HCT116 (cell line): ENCODE results near the gene SLC1A3. TPM values are rescaled to one million over a fixed set of nuclear protein-coding genes. Genes with fewer than 3 reads are reported as not detected.

Experiments used
- ATAC-seq: fragments of 200-7000 bp; cut with Tn5 transposase; 2 replicates; pipeline ENCODE4 v1.9.1; 2020; ENCODE audit warnings: mild to moderate bottlenecking, moderate library complexity
- BruUV-seq: library from RNA; stranded (reverse); fragments of 400-500 nt; replicated peaks from 2 replicates; lab custom pipeline; 2021; lab: Mats Ljungman, UMichigan
- CTCF ChIA-PET: fragments of 300-600 bp; sonication (Branson Sonifier 250); formaldehyde crosslinking; loops from one replicate; lab custom pipeline; 2021; ENCODE audit warnings: antibody characterized with exemption; lab: Charles Lee
- POLR2A ChIA-PET: fragments of 300-600, 350-600 bp; sonication (Branson Sonifier 250); formaldehyde crosslinking; loops from one replicate; lab custom pipeline; 2021; ENCODE audit warnings: antibody characterized with exemption; lab: Charles Lee
- RAD21 ChIA-PET, 2 experiments: fragments of 300-600 bp; sonication (Branson Sonifier 250); formaldehyde crosslinking; loops; one replicate each; lab custom pipeline; 2023; ENCODE audit warnings: low total read pairs in 2 of 2; ENCODE audit not compliant: uncharacterized antibody in 2 of 2, unreplicated experiment in 2 of 2, low non-redundant PET in 1 of 2; lab: Charles Lee
- DNase-seq: peaks from one replicate; pipeline ENCODE4 v3.0.0-alpha.2; 2010; ENCODE audit warnings: low read depth, low spot score
- H2AFZ ChIP-seq: fragments of 200-600 bp; shearing (Covaris generic), sonication (generic); 2 replicates; pipeline ENCODE4 v1.6.1; 2017; ENCODE audit warnings: low read depth, mixed run types, mixed read lengths, antibody characterized with exemption, low read length; ENCODE audit not compliant: poor library complexity, severe bottlenecking
- H3K27ac ChIP-seq: 2 replicates; pipeline ENCODE4 v1.5.1; 2012; ENCODE audit warnings: low read depth, low read length
- H3K27me3 ChIP-seq: fragments of 200-600 bp; sonication (generic); 2 replicates; pipeline ENCODE4 v1.6.1; 2016; ENCODE audit warnings: mixed run types, low read length, mixed read lengths; ENCODE audit not compliant: insufficient read depth
- H3K36me3 ChIP-seq, 2 experiments: fragments of 200-500 bp in 1 of 2; fragments of 200-600 bp in 1 of 2; sonication (Bioruptor generic) in 1 of 2; sonication (generic) in 1 of 2; 2 replicates each; pipeline versions ENCODE4 v1.5.1 to v1.6.1; 2014 to 2016; ENCODE audit warnings: low read length in 2 of 2, inconsistent platforms in 1 of 2, mixed read lengths in 1 of 2, mixed run types in 1 of 2; ENCODE audit not compliant: insufficient read depth in 2 of 2, control insufficient read depth in 1 of 2
- H3K4me1 ChIP-seq, 2 experiments: fragments of 200-600 bp in 1 of 2; sonication (generic) in 1 of 2; 2 replicates each; pipeline versions ENCODE4 v1.5.1 to v1.6.1; 2012 to 2017; ENCODE audit warnings: low read length in 2 of 2, inconsistent platforms in 1 of 2, mild to moderate bottlenecking in 1 of 2, mixed read lengths in 1 of 2, mixed run types in 1 of 2, moderate library complexity in 1 of 2; ENCODE audit not compliant: insufficient read depth in 2 of 2, control insufficient read depth in 1 of 2
- H3K4me2 ChIP-seq: fragments of 200-600 bp; sonication (generic); 2 replicates; pipeline ENCODE4 v1.6.1; 2017; ENCODE audit warnings: mixed run types, low read length, mixed read lengths
- H3K4me3 ChIP-seq, 2 experiments: fragments of 200-600 bp in 1 of 2; sonication (generic) in 1 of 2; replicated peaks in 1 of 2; 2 replicates each; pipeline ENCODE4 v1.5.1; 2011 to 2016; ENCODE audit warnings: low read length in 2 of 2, control low read depth in 1 of 2, low read depth in 1 of 2, mild to moderate bottlenecking in 1 of 2, mixed read lengths in 1 of 2, mixed run types in 1 of 2
- H3K79me2 ChIP-seq: fragments of 200-600 bp; sonication (generic); 2 replicates; pipeline ENCODE4 v1.6.1; 2017; ENCODE audit warnings: mild to moderate bottlenecking, mixed run types, low read length, moderate library complexity, mixed read lengths; ENCODE audit not compliant: insufficient read depth
- H3K9ac ChIP-seq: fragments of 200-600 bp; sonication (generic); 2 replicates; pipeline ENCODE4 v1.6.1; 2016; ENCODE audit warnings: low read length, mixed read lengths
- H3K9me2 ChIP-seq: fragments of 200-600 bp; sonication (generic), shearing (Covaris generic); 2 replicates; pipeline ENCODE4 v1.6.1; 2017; ENCODE audit warnings: mixed run types, mild to moderate bottlenecking, moderate library complexity; ENCODE audit not compliant: insufficient read depth
- H3K9me3 ChIP-seq, 2 experiments: fragments of 200-500 bp in 1 of 2; fragments of 200-600 bp in 1 of 2; sonication (Bioruptor generic) in 1 of 2; sonication (generic) in 1 of 2; 2 replicates each; pipeline ENCODE4 v1.6.1; 2014 to 2017; ENCODE audit warnings: low read length in 2 of 2, mixed read lengths in 2 of 2, inconsistent platforms in 1 of 2, low read depth in 1 of 2, mild to moderate bottlenecking in 1 of 2, mixed run types in 1 of 2, moderate library complexity in 1 of 2; ENCODE audit not compliant: control insufficient read depth in 1 of 2, insufficient read depth in 1 of 2
- H4K20me1 ChIP-seq: fragments of 200-600 bp; sonication (generic), shearing (Covaris generic); 2 replicates; pipeline ENCODE4 v1.6.1; 2017; ENCODE audit warnings: mixed run types, mild to moderate bottlenecking, moderate library complexity; ENCODE audit not compliant: insufficient read depth
- CEBPB ChIP-seq: IDR thresholded peaks from 2 replicates; pipeline ENCODE4 v1.6.1; 2012; ENCODE audit warnings: low read depth
- ELF1 ChIP-seq: IDR thresholded peaks from 2 replicates; pipeline ENCODE4 v1.6.1; 2012; ENCODE audit warnings: low read depth, borderline replicate concordance
- FOSL1 ChIP-seq: IDR thresholded peaks from 2 replicates; pipeline ENCODE4 v1.6.1; 2012; ENCODE audit warnings: low read depth
- POLR2A ChIP-seq: IDR thresholded peaks from 2 replicates; pipeline ENCODE4 v1.7.0; 2011; ENCODE audit warnings: borderline replicate concordance; ENCODE audit not compliant: insufficient read depth, insufficient read length; ENCODE audit errors: extremely low read depth
- POLR2AphosphoS5 ChIP-seq: IDR thresholded peaks from 2 replicates; pipeline ENCODE4 v1.6.1; 2011; ENCODE audit warnings: mild to moderate bottlenecking, low read depth, low read length, moderate library complexity
- SP1 ChIP-seq: IDR thresholded peaks from 2 replicates; pipeline ENCODE4 v1.6.1; 2012; ENCODE audit warnings: low read depth
- TCF7L2 ChIP-seq: IDR thresholded peaks from 2 replicates; pipeline ENCODE4 v1.7.0; 2011; ENCODE audit warnings: borderline replicate concordance, inconsistent platforms; ENCODE audit not compliant: insufficient read depth, insufficient read length; ENCODE audit errors: extremely low read depth
- YY1 ChIP-seq: IDR thresholded peaks from 2 replicates; pipeline ENCODE4 v1.6.1; 2011; ENCODE audit warnings: low read length, low read depth, moderate library complexity, mild to moderate bottlenecking; ENCODE audit not compliant: insufficient replicate concordance; ENCODE audit errors: extremely low read depth
- ZFX ChIP-seq: fragments of 450-650 bp; IDR thresholded peaks from 2 replicates; pipeline ENCODE4 v1.6.1; 2017
- ZNF274 ChIP-seq: fragments of 200-500 bp; sonication (Bioruptor generic); IDR thresholded peaks from 2 replicates; pipeline ENCODE4 v1.6.1; 2014; ENCODE audit warnings: mild to moderate bottlenecking, low read depth, low read length, inconsistent platforms
- intact Hi-C: fragments of 100-400 bp; cut with micrococcal nuclease; formaldehyde crosslinking; loops from 2 replicates; pipeline ENCODE4 v1.10.0; 2022
- total RNA-seq: library from RNA; stranded (reverse); gene quantifications from one replicate; pipeline ENCODE4 v1.2.1, GENCODE V29; 2021; ENCODE audit not compliant: unreplicated experiment
- TF ChIP-seq, protein P1 (sequence below), 3 experiments: fragments of 200-600 bp in 1 of 3; sonication (generic) in 1 of 3; IDR thresholded peaks in 2 of 3; conservative IDR thresholded peaks in 1 of 3; 2 replicates each; pipeline ENCODE4 v1.5.1; 2012 to 2017; ENCODE audit warnings: low read depth in 2 of 3, low read length in 2 of 3, antibody characterized with exemption in 1 of 3, borderline replicate concordance in 1 of 3, control low read depth in 1 of 3, mild to moderate bottlenecking in 1 of 3, mixed read lengths in 1 of 3, mixed run types in 1 of 3, moderate library complexity in 1 of 3; ENCODE audit not compliant: insufficient read depth in 1 of 3
- TF ChIP-seq, protein P2 (sequence below): IDR thresholded peaks from 2 replicates; pipeline ENCODE4 v1.6.1; 2011; ENCODE audit warnings: mild to moderate bottlenecking, low read length, moderate library complexity; ENCODE audit not compliant: insufficient replicate concordance; ENCODE audit errors: extremely low read depth

SLC1A3 gene
- total RNA-seq, 1 experiment from 2014 or later = 12.9 TPM

DNA sequence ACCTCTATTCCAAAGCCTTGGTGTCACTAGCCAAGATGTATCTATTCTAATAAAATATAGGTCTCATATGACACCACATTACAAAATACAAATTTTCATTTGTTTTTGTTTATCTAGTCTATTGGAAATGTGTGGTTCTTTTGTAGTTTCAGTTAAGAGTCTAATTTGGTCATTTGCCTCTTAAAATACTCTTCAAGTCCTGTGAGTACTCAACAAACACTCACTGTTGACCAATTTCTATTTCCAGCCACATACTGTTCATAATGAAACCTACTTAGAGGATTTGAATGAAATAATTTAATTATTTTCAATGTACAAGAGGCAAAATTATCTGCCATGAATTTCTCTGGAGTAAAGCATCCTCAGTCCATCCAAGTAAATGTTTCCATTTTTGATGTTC, 40.6 kb downstream of the SLC1A3 start:
- ChIA-PET POLR2A (no interaction called here), CTCF (no interaction called here), RAD21 (no interaction called here)
- Histone ChIP-seq H3K4me1 (peaks cover 24 to 41% of the 10 kb centered on the region in 2 experiments), H3K79me2 (no peaks in the 10 kb centered on the region), H3K9ac (no peak overlapping the region), H2AFZ (no peak overlapping the region), H3K4me3 (peak overlapping the region in 1 of 2 experiments; percentile 12; a peak in 1 of 4 replicates), H3K9me2 (no peaks in the 10 kb centered on the region), H3K27ac (peak overlapping the region; percentile 72; the same call in 1 of the 2 replicates), H3K36me3 (no peaks in the 10 kb centered on the region), H3K9me3 (no peaks in the 10 kb centered on the region), H4K20me1 (no peaks in the 10 kb centered on the region), H3K27me3 (no peaks in the 10 kb centered on the region), H3K4me2 (peak overlapping the region; percentile 49)
- DNase-seq (no peak), ATAC-seq (peak; percentile 11; the same call in 1 of the 2 replicates)
- no TSS peak for BruUV-seq
- intact Hi-C loops = no loop called here
- TF ChIP-seq POLR2AphosphoS5 = no peak
- no peak for TF ChIP-seq ZFX
- no peak for TF ChIP-seq ELF1
- no peak for TF ChIP-seq TCF7L2
- TF ChIP-seq, protein P1, sequence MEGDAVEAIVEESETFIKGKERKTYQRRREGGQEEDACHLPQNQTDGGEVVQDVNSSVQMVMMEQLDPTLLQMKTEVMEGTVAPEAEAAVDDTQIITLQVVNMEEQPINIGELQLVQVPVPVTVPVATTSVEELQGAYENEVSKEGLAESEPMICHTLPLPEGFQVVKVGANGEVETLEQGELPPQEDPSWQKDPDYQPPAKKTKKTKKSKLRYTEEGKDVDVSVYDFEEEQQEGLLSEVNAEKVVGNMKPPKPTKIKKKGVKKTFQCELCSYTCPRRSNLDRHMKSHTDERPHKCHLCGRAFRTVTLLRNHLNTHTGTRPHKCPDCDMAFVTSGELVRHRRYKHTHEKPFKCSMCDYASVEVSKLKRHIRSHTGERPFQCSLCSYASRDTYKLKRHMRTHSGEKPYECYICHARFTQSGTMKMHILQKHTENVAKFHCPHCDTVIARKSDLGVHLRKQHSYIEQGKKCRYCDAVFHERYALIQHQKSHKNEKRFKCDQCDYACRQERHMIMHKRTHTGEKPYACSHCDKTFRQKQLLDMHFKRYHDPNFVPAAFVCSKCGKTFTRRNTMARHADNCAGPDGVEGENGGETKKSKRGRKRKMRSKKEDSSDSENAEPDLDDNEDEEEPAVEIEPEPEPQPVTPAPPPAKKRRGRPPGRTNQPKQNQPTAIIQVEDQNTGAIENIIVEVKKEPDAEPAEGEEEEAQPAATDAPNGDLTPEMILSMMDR (IDR thresholded peaks at IDR 0.05 in 2 of 3, conservative IDR thresholded peaks at IDR 0.05 in 1 of 3; ENCODE audit: borderline replicate concordance in 1 of 3, insufficient read depth in 1 of 3, low read depth in 2 of 3, low read length in 2 of 3) = no peak
- TF ChIP-seq FOSL1 = no peak

DNA sequence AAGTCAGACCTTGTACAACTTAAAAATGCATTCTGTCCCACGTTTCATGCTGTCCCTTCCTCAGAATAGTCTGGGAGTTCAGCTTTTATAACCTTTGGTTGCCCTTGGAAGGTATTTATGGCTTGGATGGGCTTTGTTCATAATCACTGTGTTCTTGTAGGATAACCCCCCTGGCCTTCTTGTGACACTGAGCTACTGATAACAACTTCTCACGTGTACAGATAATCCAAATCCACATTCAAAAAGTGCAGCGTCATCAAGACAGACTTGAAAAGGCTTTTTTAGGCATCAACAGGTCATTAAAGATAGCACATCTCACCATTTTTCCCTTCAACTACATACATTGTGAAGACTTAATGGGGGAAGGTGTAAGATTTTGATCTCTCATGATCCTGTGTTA, 42.0 kb downstream of the SLC1A3 start:
- ChIA-PET RAD21 (interaction anchor here in 1 of 2 experiments (0.6 kb wide), 1 partner anchor 233 kb away, joined by 4 read pairs; no protein-coding TSS in a partner anchor), POLR2A (no interaction called here), CTCF (no interaction called here)
- Histone ChIP-seq H3K4me2 (no peak overlapping the region), H3K79me2 (no peaks in the 10 kb centered on the region), H3K4me1 (peaks cover 26 to 41% of the 10 kb centered on the region in 2 experiments), H3K9me2 (no peaks in the 10 kb centered on the region), H3K27ac (no peak overlapping the region), H3K36me3 (no peaks in the 10 kb centered on the region), H3K9ac (no peak overlapping the region), H3K4me3 (no peak overlapping the region), H2AFZ (no peak overlapping the region), H4K20me1 (no peaks in the 10 kb centered on the region), H3K27me3 (no peaks in the 10 kb centered on the region), H3K9me3 (no peaks in the 10 kb centered on the region)
- intact Hi-C loops = no loop called here
- no TSS peak for BruUV-seq
- DNase-seq (no peak), ATAC-seq (no peak)
- TF ChIP-seq ZNF274 (no peak), CEBPB (no peak), SP1 (no peak), YY1 (no peak), POLR2A (no peak), ZFX (no peak)
- TF ChIP-seq, protein P1 (IDR thresholded peaks at IDR 0.05 in 2 of 3, conservative IDR thresholded peaks at IDR 0.05 in 1 of 3; ENCODE audit: borderline replicate concordance in 1 of 3, insufficient read depth in 1 of 3, low read depth in 2 of 3, low read length in 2 of 3) = no peak
- TF ChIP-seq, protein P2, sequence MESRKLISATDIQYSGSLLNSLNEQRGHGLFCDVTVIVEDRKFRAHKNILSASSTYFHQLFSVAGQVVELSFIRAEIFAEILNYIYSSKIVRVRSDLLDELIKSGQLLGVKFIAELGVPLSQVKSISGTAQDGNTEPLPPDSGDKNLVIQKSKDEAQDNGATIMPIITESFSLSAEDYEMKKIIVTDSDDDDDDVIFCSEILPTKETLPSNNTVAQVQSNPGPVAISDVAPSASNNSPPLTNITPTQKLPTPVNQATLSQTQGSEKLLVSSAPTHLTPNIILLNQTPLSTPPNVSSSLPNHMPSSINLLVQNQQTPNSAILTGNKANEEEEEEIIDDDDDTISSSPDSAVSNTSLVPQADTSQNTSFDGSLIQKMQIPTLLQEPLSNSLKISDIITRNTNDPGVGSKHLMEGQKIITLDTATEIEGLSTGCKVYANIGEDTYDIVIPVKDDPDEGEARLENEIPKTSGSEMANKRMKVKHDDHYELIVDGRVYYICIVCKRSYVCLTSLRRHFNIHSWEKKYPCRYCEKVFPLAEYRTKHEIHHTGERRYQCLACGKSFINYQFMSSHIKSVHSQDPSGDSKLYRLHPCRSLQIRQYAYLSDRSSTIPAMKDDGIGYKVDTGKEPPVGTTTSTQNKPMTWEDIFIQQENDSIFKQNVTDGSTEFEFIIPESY = no peak
